ENCODE data around the gene TMEM151B.

DNA sequence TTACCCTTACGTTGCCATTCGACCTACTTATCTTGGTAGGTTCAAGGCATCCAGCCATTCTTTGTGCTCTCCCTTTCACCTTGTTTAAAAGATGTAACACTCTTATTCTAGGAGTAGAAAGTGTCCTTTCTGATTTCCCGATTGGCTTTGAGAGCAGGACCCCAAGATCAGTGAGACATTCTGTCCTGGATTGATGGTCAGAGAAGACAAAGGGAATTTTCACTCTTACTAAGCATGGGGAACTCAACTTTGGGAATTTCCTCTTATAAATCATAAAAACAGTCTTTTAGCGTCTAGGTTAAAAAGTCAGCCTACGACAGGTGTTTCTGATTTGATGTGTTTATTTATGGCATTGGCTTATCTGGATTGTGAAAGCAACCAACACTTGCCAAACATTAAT lies 45.7 kb downstream of the TMEM151B start:
- TF ChIP-seq, protein P1, sequence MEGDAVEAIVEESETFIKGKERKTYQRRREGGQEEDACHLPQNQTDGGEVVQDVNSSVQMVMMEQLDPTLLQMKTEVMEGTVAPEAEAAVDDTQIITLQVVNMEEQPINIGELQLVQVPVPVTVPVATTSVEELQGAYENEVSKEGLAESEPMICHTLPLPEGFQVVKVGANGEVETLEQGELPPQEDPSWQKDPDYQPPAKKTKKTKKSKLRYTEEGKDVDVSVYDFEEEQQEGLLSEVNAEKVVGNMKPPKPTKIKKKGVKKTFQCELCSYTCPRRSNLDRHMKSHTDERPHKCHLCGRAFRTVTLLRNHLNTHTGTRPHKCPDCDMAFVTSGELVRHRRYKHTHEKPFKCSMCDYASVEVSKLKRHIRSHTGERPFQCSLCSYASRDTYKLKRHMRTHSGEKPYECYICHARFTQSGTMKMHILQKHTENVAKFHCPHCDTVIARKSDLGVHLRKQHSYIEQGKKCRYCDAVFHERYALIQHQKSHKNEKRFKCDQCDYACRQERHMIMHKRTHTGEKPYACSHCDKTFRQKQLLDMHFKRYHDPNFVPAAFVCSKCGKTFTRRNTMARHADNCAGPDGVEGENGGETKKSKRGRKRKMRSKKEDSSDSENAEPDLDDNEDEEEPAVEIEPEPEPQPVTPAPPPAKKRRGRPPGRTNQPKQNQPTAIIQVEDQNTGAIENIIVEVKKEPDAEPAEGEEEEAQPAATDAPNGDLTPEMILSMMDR (conservative IDR thresholded peaks at IDR 0.05; ENCODE audit: low read depth, low read length) = no peak
- TF ChIP-seq POLR2A (IDR thresholded peaks at IDR 0.05; ENCODE audit: low read depth, low read length) = no peak
- no peak for TF ChIP-seq SMC3 (IDR thresholded peaks at IDR 0.05; ENCODE audit: low read depth, low read length)
- TF ChIP-seq, protein P2, sequence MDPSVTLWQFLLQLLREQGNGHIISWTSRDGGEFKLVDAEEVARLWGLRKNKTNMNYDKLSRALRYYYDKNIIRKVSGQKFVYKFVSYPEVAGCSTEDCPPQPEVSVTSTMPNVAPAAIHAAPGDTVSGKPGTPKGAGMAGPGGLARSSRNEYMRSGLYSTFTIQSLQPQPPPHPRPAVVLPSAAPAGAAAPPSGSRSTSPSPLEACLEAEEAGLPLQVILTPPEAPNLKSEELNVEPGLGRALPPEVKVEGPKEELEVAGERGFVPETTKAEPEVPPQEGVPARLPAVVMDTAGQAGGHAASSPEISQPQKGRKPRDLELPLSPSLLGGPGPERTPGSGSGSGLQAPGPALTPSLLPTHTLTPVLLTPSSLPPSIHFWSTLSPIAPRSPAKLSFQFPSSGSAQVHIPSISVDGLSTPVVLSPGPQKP (IDR thresholded peaks at IDR 0.05; ENCODE audit: borderline replicate concordance, low read depth, low read length) = no peak
- no peak for TF ChIP-seq RFX5 (IDR thresholded peaks at IDR 0.05; ENCODE audit: low read depth, low read length)
- TF ChIP-seq MAZ (IDR thresholded peaks at IDR 0.05; ENCODE audit: borderline replicate concordance, low read depth, low read length) = no peak
- no peak for TF ChIP-seq FOS (IDR thresholded peaks at IDR 0.05; ENCODE audit: low read depth, low read length)
- no peak for TF ChIP-seq RAD21 (IDR thresholded peaks at IDR 0.05; ENCODE audit: low read length)
- no peak for TF ChIP-seq MAFK (IDR thresholded peaks at IDR 0.05; ENCODE audit: low read depth, low read length)
- no peak for TF ChIP-seq BHLHE40 (IDR thresholded peaks at IDR 0.05; ENCODE audit: low read depth, low read length)
